Neural cell (in vitro differentiated cells): ENCODE data around the gene CCDC88C.
A peak's percentile ranks its signal among the peaks of the same experiment; 100 is the strongest.

ENCODE experiments used
- CTCF ChIP-seq: fragments of 450-650 bp; IDR thresholded peaks from 2 replicates; pipeline ENCODE4 v1.5.1; 2014; ENCODE audit warnings: antibody characterized with exemption, mild to moderate bottlenecking, moderate library complexity; ENCODE audit not compliant: poor library complexity, severe bottlenecking
- EZH2 ChIP-seq: fragments of 200-600, 300-800 bp; shearing (Covaris generic), sonication (generic); IDR thresholded peaks from 2 replicates; pipeline ENCODE4 v1.6.1; 2014; ENCODE audit warnings: antibody characterized with exemption, low read length, borderline replicate concordance, mild to moderate bottlenecking; ENCODE audit not compliant: insufficient read depth, poor library complexity, severe bottlenecking

- TF ChIP-seq CTCF = peak; percentile 18
- TF ChIP-seq EZH2 = no peak
Measured at GRCh38 chr14:91417983-91418386, 365 bp upstream of the CCDC88C start.
